Testis (tissue), 3 donors: Measurements from ENCODE around the gene DENND1C. TPM values are rescaled to one million over a fixed set of nuclear protein-coding genes. Genes with fewer than 3 reads are reported as not detected.

Experiments used
- DNase-seq: peaks from one replicate; pipeline ENCODE4 v3.0.0-alpha.2; 2019
- H3K27ac ChIP-seq, 2 donors: fragments of 200-600 bp; sonication (generic); one replicate each; pipeline ENCODE4 v1.5.1; 2019
- H3K27me3 ChIP-seq: fragments of 200-600 bp; sonication (generic); one replicate; pipeline ENCODE4 v1.5.1; 2019
- H3K36me3 ChIP-seq: fragments of 200-600 bp; sonication (generic); one replicate; pipeline ENCODE4 v1.5.1; 2017; ENCODE audit warnings: low read depth; ENCODE audit errors: missing control alignments
- H3K4me1 ChIP-seq: fragments of 200-600 bp; sonication (generic); one replicate; pipeline ENCODE4 v1.5.1; 2019
- H3K4me3 ChIP-seq, 2 donors: fragments of 200-600 bp; sonication (generic); one replicate each; pipeline ENCODE4 v1.5.1; 2017 to 2019
- H3K9me3 ChIP-seq: fragments of 200-600 bp; sonication (generic); one replicate; pipeline ENCODE4 v1.5.1; 2017
- CTCF ChIP-seq, 3 experiments: fragments of 450-650 bp in 2 of 3; fragments of 200-600 bp in 1 of 3; sonication (generic) in 1 of 3; IDR thresholded peaks; one replicate each; pipeline ENCODE4 v1.5.1; 2016 to 2019; ENCODE audit warnings: antibody characterized with exemption in 3 of 3, mild to moderate bottlenecking in 2 of 3, moderate library complexity in 1 of 3
- POLR2A ChIP-seq: fragments of 450-650 bp; IDR thresholded peaks from one replicate; pipeline ENCODE4 v1.6.1; 2017; ENCODE audit warnings: antibody characterized with exemption, mild to moderate bottlenecking, moderate library complexity
- WGBS, 2 donors: methylation state at CpG; one replicate each; pipeline ENCODE4 v1.1.5; 2018; 5-methylcytosine and 5-hydroxymethylcytosine counted together
- intact Hi-C: fragments of 100-400 bp; cut with DNase I; formaldehyde crosslinking; loops from one replicate; pipeline ENCODE4 v1.15.1; 2023; ENCODE audit warnings: low total_unique reads
- polyA plus RNA-seq: library from polyadenylated mRNA; stranded (reverse); fragments of 350-450 nt; fragmentation: Illumina TruSeq; extraction: RNeasy Lipid Tissue Mini Kit (QIAGEN cat#74804); gene quantifications from one replicate; pipeline ENCODE4 v1.2.3, GENCODE V29; 2014; ENCODE audit warnings: low read depth, low replicate concordance; ENCODE audit not compliant: insufficient read depth
- total RNA-seq, 2 donors: library from RNA; depleted of rRNA; stranded (reverse); fragments of >200 nt; gene quantifications; one replicate each; pipeline ENCODE4 v1.2.3, GENCODE V29; 2016

Gene DENND1C
- total and polyA plus RNA-seq, 3 donors from 2014 or later, result 1.9 to 3.2 (median 2.9) TPM

GRCh38 chr19:6482343-6482686 is 728 bp upstream of the DENND1C start:
- Histone ChIP-seq H3K9me3 (no peaks in the 10 kb centered on the region), H3K27ac (no peak overlapping the region), H3K36me3 (no peaks in the 10 kb centered on the region), H3K4me1 (no peaks in the 10 kb centered on the region), H3K27me3 (no peaks in the 10 kb centered on the region), H3K4me3 (no peak overlapping the region)
- TF ChIP-seq CTCF (IDR thresholded peaks at IDR 0.05), result no peak
- TF ChIP-seq POLR2A, result no peak
- DNase-seq, result no peak
- intact Hi-C loops, result no loop called here
- WGBS, 2 donors, result 96 to 97% methylated on average over 8 of the region's 8 CpGs

DNA sequence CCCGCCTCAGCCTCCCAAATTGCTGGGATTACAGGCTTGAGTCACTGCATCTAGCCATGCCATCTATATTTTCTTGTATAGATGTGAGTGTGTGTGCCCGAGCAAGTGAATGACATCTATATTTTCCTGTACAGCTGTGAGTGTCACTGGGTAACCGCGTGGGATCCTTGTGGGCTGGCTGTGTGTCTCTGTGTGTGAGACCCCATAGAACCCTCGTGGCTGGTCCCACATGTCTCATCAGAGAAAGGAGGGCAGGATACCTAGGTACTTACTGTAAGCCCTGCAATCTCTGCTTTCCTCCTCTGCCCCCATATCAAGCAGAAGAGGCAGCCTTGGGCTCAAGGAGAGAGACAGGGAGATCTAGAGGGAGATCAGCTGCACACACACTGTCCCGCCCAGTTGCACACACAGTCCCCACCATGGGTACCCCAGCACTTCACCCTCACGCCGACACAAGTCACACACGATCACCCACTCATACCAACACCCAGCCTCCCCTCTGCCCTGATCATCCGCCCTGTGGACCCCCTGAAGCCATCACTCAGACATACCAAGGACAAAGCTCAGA is 655 bp downstream of the DENND1C start:
- WGBS, 2 donors, result 76 to 79% methylated on average over 3 to 10 of the region's 10 CpGs
- no peak for DNase-seq
- no peaks in the 10 kb centered on the region for H3K4me1 ChIP-seq
- no peaks in the 10 kb centered on the region for H3K27me3 ChIP-seq
- no peak overlapping the region for H3K4me3 ChIP-seq
- no peaks in the 10 kb centered on the region for H3K36me3 ChIP-seq
- H3K9me3 ChIP-seq, result no peaks in the 10 kb centered on the region
- TF ChIP-seq CTCF (IDR thresholded peaks at IDR 0.05) (no peak), POLR2A (no peak)
- intact Hi-C loops, result no loop called here
- H3K27ac ChIP-seq, result no peak overlapping the region

- WGBS, 2 donors, result 67 to 70% methylated on average over 5 to 7 of the region's 7 CpGs
- Histone ChIP-seq H3K9me3 (no peaks in the 10 kb centered on the region), H3K4me3 (no peak overlapping the region), H3K4me1 (no peaks in the 10 kb centered on the region), H3K36me3 (no peaks in the 10 kb centered on the region), H3K27me3 (no peaks in the 10 kb centered on the region), H3K27ac (no peak overlapping the region)
- intact Hi-C loops, result no loop called here
- no peak for DNase-seq
- TF ChIP-seq CTCF (IDR thresholded peaks at IDR 0.05), result no peak
- TF ChIP-seq POLR2A, result no peak
These were observed 1.7 kb downstream of the DENND1C start for GRCh38 chr19:6479836-6480398.

DNA sequence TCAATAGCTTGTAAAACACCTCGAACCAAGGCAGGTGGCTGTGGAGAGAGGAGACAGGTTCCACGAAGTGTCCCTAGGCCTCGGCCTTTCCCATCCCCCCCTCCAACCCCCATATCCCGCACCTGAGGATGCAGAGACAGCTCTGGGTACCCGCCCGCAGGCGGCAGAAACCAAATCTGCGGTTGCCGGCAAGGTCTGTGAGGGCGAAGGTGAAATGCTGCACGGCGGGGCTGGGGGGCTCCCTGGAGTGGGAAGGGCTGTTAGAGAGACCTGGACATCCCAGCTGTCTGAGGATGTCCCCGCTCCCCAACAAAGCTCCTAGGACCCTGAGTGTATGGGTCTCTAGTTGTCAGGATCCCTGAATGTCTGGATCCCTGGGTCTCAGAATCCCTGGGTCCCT is 2.8 kb downstream of the DENND1C start:
- no peaks in the 10 kb centered on the region for H3K36me3 ChIP-seq
- no peak overlapping the region for H3K4me3 ChIP-seq
- no peaks in the 10 kb centered on the region for H3K27me3 ChIP-seq
- TF ChIP-seq CTCF (IDR thresholded peaks at IDR 0.05), result no peak
- intact Hi-C loops, result no loop called here
- no peak overlapping the region for H3K27ac ChIP-seq
- WGBS, 2 donors, result 87 to 93% methylated on average over 12 to 13 of the region's 13 CpGs
- H3K4me1 ChIP-seq, result no peaks in the 10 kb centered on the region
- DNase-seq, result no peak
- no peaks in the 10 kb centered on the region for H3K9me3 ChIP-seq

DNA sequence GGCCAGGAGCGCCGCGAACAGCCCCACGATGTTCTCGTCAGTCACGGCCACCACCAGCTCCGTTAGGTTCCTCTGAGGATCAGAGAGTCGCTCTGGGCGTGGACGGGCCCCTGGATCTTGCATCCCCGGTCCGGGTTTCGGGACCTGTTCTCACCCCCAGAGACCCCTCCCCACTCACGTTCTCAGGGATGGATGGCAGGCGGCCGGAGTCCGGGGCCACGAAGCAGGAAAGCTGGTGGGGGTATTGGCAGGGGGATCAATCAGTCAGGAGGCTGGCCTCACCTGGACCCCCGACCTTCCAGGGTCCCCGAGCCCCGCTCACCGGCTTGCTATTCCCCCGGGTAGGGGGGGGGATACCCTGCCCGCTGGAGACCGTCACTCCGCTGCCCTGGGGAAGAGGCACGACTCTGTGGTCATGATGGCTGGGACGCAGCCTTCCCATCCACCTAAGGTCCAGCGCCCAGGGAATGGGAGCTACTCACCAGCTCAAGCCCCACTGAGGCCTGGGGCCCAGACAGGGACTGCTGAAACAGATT is 4.6 kb downstream of the DENND1C start:
- TF ChIP-seq CTCF (IDR thresholded peaks at IDR 0.05) (no peak), POLR2A (no peak)
- Histone ChIP-seq H3K36me3 (no peaks in the 10 kb centered on the region), H3K9me3 (no peaks in the 10 kb centered on the region), H3K27me3 (no peaks in the 10 kb centered on the region), H3K4me1 (no peaks in the 10 kb centered on the region), H3K4me3 (peak overlapping the region; percentile 15 to 25), H3K27ac (no peak overlapping the region)
- intact Hi-C loops, result no loop called here
- 11 to 12% methylated on average over 19 to 28 of the region's 29 CpGs for WGBS, 2 donors
- DNase-seq, result no peak
